Ascending aorta (tissue), 2 donors: Measurements from ENCODE around the gene ZMYND12. TPM values are rescaled to one million over a fixed set of nuclear protein-coding genes. Genes with fewer than 3 reads are reported as not detected.

Source experiments
- DNase-seq, 2 donors: peaks; one replicate each; pipeline ENCODE4 v3.0.0-alpha.2; 2019; ENCODE audit warnings: low spot score in 2 of 2
- H3K27ac ChIP-seq, 2 donors: fragments of 200-600 bp; sonication (generic); one replicate each; pipeline ENCODE4 v1.5.1; 2016 to 2017; ENCODE audit warnings: mild to moderate bottlenecking in 1 of 2
- H3K27me3 ChIP-seq: fragments of 200-600 bp; sonication (generic); one replicate; pipeline ENCODE4 v1.5.1; 2017
- H3K36me3 ChIP-seq, 2 donors: fragments of 200-600 bp; sonication (generic); one replicate each; pipeline ENCODE4 v1.5.1; 2016
- H3K4me1 ChIP-seq, 2 donors: fragments of 200-600 bp; sonication (generic); one replicate each; pipeline ENCODE4 v1.5.1; 2016 to 2017; ENCODE audit warnings: mild to moderate bottlenecking in 1 of 2
- H3K4me3 ChIP-seq, 2 donors: fragments of 200-600 bp; sonication (generic); one replicate each; pipeline ENCODE4 v1.5.1; 2016 to 2017; ENCODE audit warnings: mild to moderate bottlenecking in 1 of 2
- H3K9me3 ChIP-seq, 2 donors: fragments of 200-600 bp; sonication (generic); one replicate each; pipeline ENCODE4 v1.5.1; 2016
- intact Hi-C: fragments of 100-400 bp; cut with DNase I; formaldehyde crosslinking; loops from one replicate; pipeline ENCODE4 v1.15.1; 2023
- total RNA-seq: library from RNA; depleted of rRNA; stranded (reverse); fragments of >200 nt; gene quantifications from one replicate; pipeline ENCODE4 v1.1.0, GENCODE V29; 2016
- TF ChIP-seq, protein P1 (sequence below), 3 experiments: fragments of 200-600 bp in 2 of 3; fragments of 450-650 bp in 1 of 3; sonication (generic) in 2 of 3; IDR thresholded peaks; one replicate each; pipeline ENCODE4 v1.5.1; 2016 to 2019; ENCODE audit warnings: antibody characterized with exemption in 3 of 3, mild to moderate bottlenecking in 1 of 3, moderate library complexity in 1 of 3

The ZMYND12 gene
- total RNA-seq, 1 donor from 2014 or later: not detected

DNA sequence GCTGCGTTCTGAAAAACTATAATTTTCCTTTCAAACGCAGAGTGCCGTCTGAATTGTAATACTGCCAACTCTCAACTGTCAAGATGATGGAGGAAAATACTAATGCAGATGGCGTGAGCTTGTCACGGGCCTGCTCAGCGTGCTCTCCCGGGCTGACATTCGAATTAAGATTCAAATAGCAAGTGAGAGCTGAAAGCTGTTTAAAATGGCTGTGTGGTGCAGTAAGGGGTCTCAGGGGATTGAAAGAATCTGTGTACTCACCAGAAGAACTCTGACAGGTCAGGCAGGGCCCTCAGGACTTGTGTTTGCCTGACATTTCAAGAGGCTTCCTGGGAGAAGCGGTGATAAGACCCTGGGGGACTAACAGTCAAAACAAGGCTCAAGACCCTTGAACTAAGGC, 33.1 kb downstream of the ZMYND12 start:
- no peaks in the 10 kb centered on the region for H3K27me3 ChIP-seq
- no peaks in the 10 kb centered on the region for H3K9me3 ChIP-seq
- no peak overlapping the region for H3K4me3 ChIP-seq
- no peaks in the 10 kb centered on the region for H3K4me1 ChIP-seq
- intact Hi-C loops: no loop called here
- TF ChIP-seq, protein P1, sequence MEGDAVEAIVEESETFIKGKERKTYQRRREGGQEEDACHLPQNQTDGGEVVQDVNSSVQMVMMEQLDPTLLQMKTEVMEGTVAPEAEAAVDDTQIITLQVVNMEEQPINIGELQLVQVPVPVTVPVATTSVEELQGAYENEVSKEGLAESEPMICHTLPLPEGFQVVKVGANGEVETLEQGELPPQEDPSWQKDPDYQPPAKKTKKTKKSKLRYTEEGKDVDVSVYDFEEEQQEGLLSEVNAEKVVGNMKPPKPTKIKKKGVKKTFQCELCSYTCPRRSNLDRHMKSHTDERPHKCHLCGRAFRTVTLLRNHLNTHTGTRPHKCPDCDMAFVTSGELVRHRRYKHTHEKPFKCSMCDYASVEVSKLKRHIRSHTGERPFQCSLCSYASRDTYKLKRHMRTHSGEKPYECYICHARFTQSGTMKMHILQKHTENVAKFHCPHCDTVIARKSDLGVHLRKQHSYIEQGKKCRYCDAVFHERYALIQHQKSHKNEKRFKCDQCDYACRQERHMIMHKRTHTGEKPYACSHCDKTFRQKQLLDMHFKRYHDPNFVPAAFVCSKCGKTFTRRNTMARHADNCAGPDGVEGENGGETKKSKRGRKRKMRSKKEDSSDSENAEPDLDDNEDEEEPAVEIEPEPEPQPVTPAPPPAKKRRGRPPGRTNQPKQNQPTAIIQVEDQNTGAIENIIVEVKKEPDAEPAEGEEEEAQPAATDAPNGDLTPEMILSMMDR (IDR thresholded peaks at IDR 0.05): no peak
- H3K36me3 ChIP-seq: no peaks in the 10 kb centered on the region
- no peak for DNase-seq
- no peak overlapping the region for H3K27ac ChIP-seq

DNA sequence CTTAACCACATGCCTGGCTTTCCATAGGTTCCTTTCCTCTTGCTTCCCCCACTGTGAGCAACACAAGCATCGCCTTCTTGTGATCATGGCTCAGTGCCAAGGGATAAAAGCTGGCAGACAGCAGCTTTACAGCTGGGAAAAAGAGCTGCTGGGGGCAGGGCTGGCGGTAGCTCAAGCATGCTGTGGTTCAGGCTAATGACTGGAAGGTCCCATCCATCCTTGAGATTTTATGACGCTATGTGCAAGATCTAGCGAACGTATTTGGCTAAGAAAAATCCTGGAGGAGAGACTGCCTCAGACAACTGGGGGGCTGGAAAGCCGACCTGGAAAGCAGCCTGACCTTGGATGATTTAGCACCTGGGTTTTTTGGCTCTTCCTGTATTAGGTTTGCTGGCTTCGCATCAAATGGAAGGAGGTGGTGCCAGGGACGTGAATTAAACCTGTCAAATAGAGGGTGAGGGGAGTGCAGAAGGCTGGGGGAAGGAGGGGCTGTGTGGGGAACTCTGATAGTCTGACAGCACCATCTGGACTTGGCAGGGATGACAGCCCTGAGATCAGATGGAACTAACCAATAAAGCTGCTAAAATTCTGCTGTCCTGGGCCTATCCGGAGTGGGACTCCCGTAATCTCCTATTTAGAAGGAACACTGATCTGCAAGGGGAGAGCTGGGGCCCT, 34.8 kb downstream of the ZMYND12 start:
- Histone ChIP-seq H3K36me3 (no peaks in the 10 kb centered on the region), H3K27ac (no peak overlapping the region), H3K9me3 (no peaks in the 10 kb centered on the region), H3K4me1 (no peaks in the 10 kb centered on the region), H3K27me3 (no peaks in the 10 kb centered on the region), H3K4me3 (no peak overlapping the region)
- intact Hi-C loops: no loop called here
- TF ChIP-seq, protein P1 (IDR thresholded peaks at IDR 0.05): no peak
- no peak for DNase-seq

DNA sequence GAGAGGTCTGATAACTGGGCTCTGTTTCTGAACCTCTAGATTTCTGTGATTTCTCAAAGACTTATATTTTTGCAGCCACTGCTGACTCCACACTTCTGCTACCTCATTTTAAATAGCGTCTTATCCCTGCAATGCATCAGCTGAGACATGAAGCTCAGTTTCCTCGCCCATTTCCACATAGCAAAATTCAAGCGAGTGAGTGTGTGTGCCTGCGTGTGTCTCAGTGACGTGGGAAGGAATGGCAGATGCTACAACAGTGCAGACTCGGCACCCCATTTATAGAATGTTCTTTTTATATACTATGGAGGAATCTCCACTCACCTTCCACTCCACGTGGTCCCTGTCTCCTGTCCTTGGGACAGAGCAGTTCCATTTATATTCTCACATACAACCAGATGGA, 35.7 kb downstream of the ZMYND12 start:
- Histone ChIP-seq H3K4me1 (no peaks in the 10 kb centered on the region), H3K36me3 (no peaks in the 10 kb centered on the region), H3K27me3 (no peaks in the 10 kb centered on the region), H3K9me3 (no peaks in the 10 kb centered on the region), H3K4me3 (no peak overlapping the region), H3K27ac (no peak overlapping the region)
- no peak for DNase-seq
- TF ChIP-seq, protein P1 (IDR thresholded peaks at IDR 0.05): no peak
- intact Hi-C loops: no loop called here

GRCh38 chr1:42419126-42419821, 36.5 kb downstream of the ZMYND12 start:
- no peak overlapping the region for H3K27ac ChIP-seq

GRCh38 chr1:42418516-42418915, 37.3 kb downstream of the ZMYND12 start:
- intact Hi-C loops: no loop called here

More at GRCh38 chr1:42419126-42419821, 36.5 kb downstream of the ZMYND12 start:
- Histone ChIP-seq H3K4me3 (no peak overlapping the region), H3K27me3 (no peaks in the 10 kb centered on the region), H3K4me1 (no peaks in the 10 kb centered on the region), H3K36me3 (no peaks in the 10 kb centered on the region), H3K9me3 (no peaks in the 10 kb centered on the region)
- no peak for DNase-seq
- intact Hi-C loops: no loop called here
- TF ChIP-seq, protein P1 (IDR thresholded peaks at IDR 0.05): no peak

More at GRCh38 chr1:42418516-42418915, 37.3 kb downstream of the ZMYND12 start:
- DNase-seq: no peak
- Histone ChIP-seq H3K27ac (no peak overlapping the region), H3K9me3 (no peaks in the 10 kb centered on the region), H3K36me3 (no peaks in the 10 kb centered on the region), H3K27me3 (no peaks in the 10 kb centered on the region), H3K4me1 (no peaks in the 10 kb centered on the region), H3K4me3 (no peak overlapping the region)
- TF ChIP-seq, protein P1 (IDR thresholded peaks at IDR 0.05): no peak
